Effector memory CD8-positive, alpha-beta T cell (primary cell): ENCODE measurements around the gene ADAM17.
A peak's percentile ranks its signal among the peaks of the same experiment; 100 is the strongest.

Experiments
- ATAC-seq: fragments of 150-1000 bp; cut with Tn5 transposase; replicated peaks from 2 replicates; pipeline ENCODE4 v1.10.0; 2021; ENCODE audit warnings: mild to moderate bottlenecking, moderate library complexity
- DNase-seq, 3 experiments: peaks; one replicate each; pipeline ENCODE4 v3.0.0; 2021
- H3K27ac Mint-ChIP-seq, 2 donors: one replicate each; pipeline ENCODE4 v1.8.0; 2022; ENCODE audit warnings: mild to moderate bottlenecking in 2 of 2, mixed read lengths in 2 of 2, moderate library complexity in 2 of 2
- H3K27me3 Mint-ChIP-seq, 2 donors: one replicate each; pipeline ENCODE4 v1.8.0; 2022; ENCODE audit warnings: mixed read lengths in 2 of 2
- H3K36me3 Mint-ChIP-seq: one replicate; pipeline ENCODE4 v1.8.0; 2022; ENCODE audit warnings: mild to moderate bottlenecking, moderate library complexity, mixed read lengths; ENCODE audit not compliant: insufficient read depth
- H3K4me1 Mint-ChIP-seq, 2 donors: one replicate each; pipeline ENCODE4 v1.8.0; 2022; ENCODE audit warnings: low read depth in 2 of 2, mixed read lengths in 2 of 2
- H3K4me3 Mint-ChIP-seq, 2 donors: one replicate each; pipeline ENCODE4 v1.8.0; 2022; ENCODE audit warnings: mild to moderate bottlenecking in 2 of 2, mixed read lengths in 2 of 2, moderate library complexity in 2 of 2
- H3K9me3 Mint-ChIP-seq, 2 donors: one replicate each; pipeline ENCODE4 v1.8.0; 2022; ENCODE audit warnings: mixed read lengths in 2 of 2

The ADAM17 gene

GRCh38 chr2:9490789-9491188, 64.8 kb downstream of the ADAM17 start:
- DNase-seq (no peak), ATAC-seq (no peak)
- Mint-ChIP-seq H3K4me3 (no peak overlapping the region), H3K36me3 (peaks cover 73% of the 10 kb centered on the region), H3K9me3 (no peaks in the 10 kb centered on the region), H3K4me1 (peaks cover 0 to 19% of the 10 kb centered on the region in 2 donors), H3K27me3 (no peaks in the 10 kb centered on the region), H3K27ac (peak overlapping the region in 1 of 2 donors; percentile 75)

GRCh38 chr2:9488583-9489547, 66.8 kb downstream of the ADAM17 start:
- ATAC-seq = no peak
- Mint-ChIP-seq H3K9me3 (no peaks in the 10 kb centered on the region), H3K27ac (peak overlapping the region; percentile 49 to 83), H3K36me3 (peaks cover 78% of the 10 kb centered on the region), H3K4me1 (peaks cover 0 to 14% of the 10 kb centered on the region in 2 donors), H3K27me3 (no peaks in the 10 kb centered on the region), H3K4me3 (no peak overlapping the region)
- DNase-seq = no peak

DNA sequence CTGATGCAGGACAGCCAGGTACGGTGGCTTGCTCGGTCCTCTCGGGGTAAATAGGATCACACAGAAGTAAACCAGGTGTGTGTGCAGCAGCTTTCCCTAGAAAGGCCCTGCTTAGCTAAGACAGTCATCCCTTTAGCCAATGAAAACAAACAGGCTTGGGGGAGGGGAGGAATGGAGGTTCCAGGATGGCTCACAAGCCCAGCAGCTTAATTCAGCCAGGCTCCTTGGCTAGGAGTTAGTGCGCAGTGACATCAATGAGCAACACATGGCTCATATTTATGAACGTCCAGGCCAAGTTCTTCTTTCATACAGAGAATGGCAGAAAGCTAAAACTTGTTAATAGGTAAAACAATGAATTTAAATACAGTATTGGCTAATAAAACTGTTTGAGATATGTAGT, 71.1 kb downstream of the ADAM17 start:
- Mint-ChIP-seq H3K4me3 (no peak overlapping the region), H3K9me3 (no peaks in the 10 kb centered on the region), H3K36me3 (peaks cover 86% of the 10 kb centered on the region), H3K4me1 (peaks cover 5 to 17% of the 10 kb centered on the region in 2 donors), H3K27me3 (no peaks in the 10 kb centered on the region), H3K27ac (peak overlapping the region; percentile 38 to 81)
- ATAC-seq = no peak
- no peak for DNase-seq

DNA sequence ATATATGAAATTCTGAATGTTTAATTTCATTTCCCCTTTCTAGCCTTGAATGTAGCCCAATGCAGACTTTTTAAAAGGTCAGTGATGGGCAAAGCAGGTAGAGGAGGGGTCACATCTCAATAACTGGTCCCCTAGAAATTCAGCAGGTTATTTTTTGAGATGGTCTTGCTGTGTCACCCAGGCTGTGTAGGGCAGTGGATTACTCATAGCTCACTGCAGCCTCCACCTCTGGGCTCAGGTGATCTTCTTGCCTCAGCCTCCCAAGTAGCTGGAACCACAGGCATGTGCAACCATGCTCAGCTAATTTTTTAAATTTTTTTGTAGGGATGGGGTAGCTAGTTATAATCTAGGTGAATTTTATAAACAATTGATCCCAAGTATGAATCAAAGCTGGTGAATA, 72.5 kb downstream of the ADAM17 start:
- Mint-ChIP-seq H3K27ac (peak overlapping the region in 1 of 2 donors; percentile 81), H3K9me3 (no peaks in the 10 kb centered on the region), H3K4me3 (no peak overlapping the region), H3K27me3 (no peaks in the 10 kb centered on the region), H3K4me1 (peaks cover 9 to 17% of the 10 kb centered on the region in 2 donors), H3K36me3 (peaks cover 78% of the 10 kb centered on the region)
- ATAC-seq = no peak
- no peak for DNase-seq

DNA sequence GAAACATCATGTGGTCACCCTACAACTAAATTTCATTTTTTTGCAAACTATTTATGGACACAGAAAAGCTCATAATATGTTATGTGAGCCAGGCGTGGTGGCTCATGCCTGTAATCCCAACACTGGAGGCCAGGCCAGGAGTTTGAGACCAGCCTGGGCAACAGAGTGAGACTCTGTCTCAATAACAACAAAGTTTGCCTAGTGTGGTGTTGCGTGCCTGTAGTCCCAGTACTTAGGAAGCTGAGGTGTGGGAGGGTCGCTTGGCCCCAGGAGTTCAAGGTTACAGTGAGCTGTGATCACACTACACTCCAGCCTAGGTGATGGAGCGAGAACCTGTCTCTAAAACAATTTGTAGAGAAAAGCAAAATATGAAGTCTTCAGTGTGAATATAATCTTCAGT, 75.5 kb downstream of the ADAM17 start:
- H3K4me1 Mint-ChIP-seq = peaks cover 26 to 36% of the 10 kb centered on the region in 2 donors
- DNase-seq (no peak), ATAC-seq (no peak)
- H3K27me3 Mint-ChIP-seq = no peaks in the 10 kb centered on the region
- peaks cover 58% of the 10 kb centered on the region for H3K36me3 Mint-ChIP-seq
- H3K27ac Mint-ChIP-seq = peak overlapping the region; percentile 16 to 35
- H3K9me3 Mint-ChIP-seq = no peaks in the 10 kb centered on the region
- H3K4me3 Mint-ChIP-seq = no peak overlapping the region

GRCh38 chr2:9478526-9478925, 77.1 kb downstream of the ADAM17 start:
- peaks cover 47% of the 10 kb centered on the region for H3K36me3 Mint-ChIP-seq

DNA sequence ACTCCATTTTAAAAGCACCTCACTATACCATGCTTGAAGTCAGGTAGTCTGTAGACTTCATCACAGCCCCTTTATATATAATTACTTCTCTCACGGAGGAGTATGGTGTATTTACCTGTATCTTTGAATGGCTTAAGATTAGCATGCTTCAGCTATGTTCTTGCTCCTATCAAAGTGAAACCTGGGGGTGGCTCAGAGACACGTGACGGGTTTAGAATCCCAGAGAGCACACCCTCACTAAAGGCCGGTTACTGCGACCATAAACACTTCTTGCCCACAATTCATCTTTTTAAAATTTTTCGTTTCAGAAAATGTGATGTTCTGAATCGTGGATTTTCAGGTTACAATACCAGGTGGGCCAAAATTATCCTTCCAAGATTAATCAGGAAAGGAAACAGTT, 77.7 kb downstream of the ADAM17 start:
- no peak overlapping the region for H3K4me3 Mint-ChIP-seq
- no peak for DNase-seq
- no peaks in the 10 kb centered on the region for H3K27me3 Mint-ChIP-seq
- no peak for ATAC-seq
- H3K9me3 Mint-ChIP-seq = no peaks in the 10 kb centered on the region
- peak overlapping the region in 1 of 2 donors; percentile 21 for H3K27ac Mint-ChIP-seq
- peaks cover 29 to 40% of the 10 kb centered on the region in 2 donors for H3K4me1 Mint-ChIP-seq
- H3K36me3 Mint-ChIP-seq = peaks cover 48% of the 10 kb centered on the region

More at GRCh38 chr2:9478526-9478925, 77.1 kb downstream of the ADAM17 start:
- Mint-ChIP-seq H3K27ac (peak overlapping the region; percentile 16 to 21), H3K4me1 (peaks cover 27 to 36% of the 10 kb centered on the region in 2 donors), H3K9me3 (no peaks in the 10 kb centered on the region), H3K27me3 (no peaks in the 10 kb centered on the region), H3K4me3 (no peak overlapping the region)
- DNase-seq = no peak
- ATAC-seq = no peak

- Mint-ChIP-seq H3K36me3 (peaks cover 34% of the 10 kb centered on the region), H3K4me3 (peak within 1 kb of the TSS; percentile 82 to 83), H3K4me1 (peaks cover 27 to 35% of the 10 kb centered on the region in 2 donors), H3K27me3 (no peaks in the 10 kb centered on the region), H3K27ac (peak within 1 kb of the TSS; percentile 94 to 95), H3K9me3 (no peaks in the 10 kb centered on the region)
- DNase-seq (peak in 2 of 3 experiments; percentile 61 to 68), ATAC-seq (peak; percentile 81)
Measured at GRCh38 chr2:9474361-9475057, 81.1 kb downstream of the ADAM17 start, which contains the start of gene IAH1. IAH1 (plus strand) TSS chr2:9474551; CDS start chr2:9474567, 16 bp downstream.

DNA sequence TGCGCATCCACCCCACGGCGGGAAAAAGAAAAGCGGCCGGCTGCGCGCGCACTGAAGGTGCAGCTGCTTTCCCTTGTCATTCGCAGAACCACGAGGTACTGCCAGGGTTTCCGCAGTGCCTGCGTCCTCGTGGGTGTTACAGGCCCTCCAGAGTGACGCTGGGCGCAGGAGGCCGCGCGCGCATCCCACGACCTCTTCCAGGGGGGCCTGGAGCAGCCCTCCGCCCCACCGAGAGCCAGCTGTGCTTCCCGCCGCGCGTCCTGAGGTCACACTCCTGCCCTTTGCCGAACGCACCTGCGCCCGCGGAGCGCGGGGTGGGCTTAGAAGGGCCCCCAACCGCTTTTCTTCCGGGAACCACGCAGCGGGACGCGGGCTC, 81.7 kb downstream of the ADAM17 start:
- H3K4me3 Mint-ChIP-seq = peak overlapping the region; percentile 82 to 83

GRCh38 chr2:9473308-9473984, 82.2 kb downstream of the ADAM17 start:
- H3K4me1 Mint-ChIP-seq = peaks cover 25 to 30% of the 10 kb centered on the region in 2 donors
- DNase-seq (no peak), ATAC-seq (no peak)
- peaks cover 32% of the 10 kb centered on the region for H3K36me3 Mint-ChIP-seq
- H3K27ac Mint-ChIP-seq = peak overlapping the region; percentile 94 to 95
- peak overlapping the region; percentile 82 to 83 for H3K4me3 Mint-ChIP-seq
- no peaks in the 10 kb centered on the region for H3K9me3 Mint-ChIP-seq
- no peaks in the 10 kb centered on the region for H3K27me3 Mint-ChIP-seq

More for the DNA sequence above, 81.7 kb downstream of the ADAM17 start:
- ATAC-seq (peak; percentile 68), DNase-seq (peak; percentile 47 to 66 (median 51))
- H3K27ac Mint-ChIP-seq = peak overlapping the region; percentile 94 to 95
- no peaks in the 10 kb centered on the region for H3K27me3 Mint-ChIP-seq
- H3K9me3 Mint-ChIP-seq = no peaks in the 10 kb centered on the region
- peaks cover 27 to 31% of the 10 kb centered on the region in 2 donors for H3K4me1 Mint-ChIP-seq
- peaks cover 31% of the 10 kb centered on the region for H3K36me3 Mint-ChIP-seq

DNA sequence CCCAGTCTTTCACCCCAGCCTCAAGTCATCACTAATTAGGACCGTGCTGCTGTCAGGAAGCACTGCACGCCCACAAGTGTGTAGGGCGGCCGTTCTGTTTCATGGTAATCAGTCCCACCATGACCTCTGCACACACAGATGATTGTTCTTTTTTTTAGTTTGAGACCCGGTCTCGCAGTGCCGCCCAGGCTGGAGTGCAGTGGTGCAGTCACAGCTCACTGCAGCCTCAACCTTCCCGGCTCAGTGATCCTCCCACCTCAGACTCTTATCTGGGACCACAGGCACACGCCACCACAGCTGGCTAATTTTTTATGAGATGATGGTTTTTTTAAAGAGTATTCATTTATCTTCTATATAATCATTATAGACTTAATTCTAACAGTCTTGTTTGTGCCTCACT, 83.1 kb downstream of the ADAM17 start:
- Mint-ChIP-seq H3K27me3 (no peaks in the 10 kb centered on the region), H3K27ac (peak overlapping the region; percentile 94 to 95), H3K36me3 (peaks cover 32% of the 10 kb centered on the region), H3K4me3 (peak overlapping the region; percentile 82 to 83), H3K9me3 (no peaks in the 10 kb centered on the region), H3K4me1 (peaks cover 23 to 28% of the 10 kb centered on the region in 2 donors)
- ATAC-seq (no peak), DNase-seq (no peak)

- Mint-ChIP-seq H3K9me3 (no peaks in the 10 kb centered on the region), H3K36me3 (peaks cover 29% of the 10 kb centered on the region), H3K27ac (no peak overlapping the region), H3K4me3 (no peak overlapping the region), H3K4me1 (peaks cover 12 to 15% of the 10 kb centered on the region in 2 donors), H3K27me3 (no peaks in the 10 kb centered on the region)
- ATAC-seq = no peak
- no peak for DNase-seq
Measured at GRCh38 chr2:9471206-9471605, 84.4 kb downstream of the ADAM17 start.

DNA sequence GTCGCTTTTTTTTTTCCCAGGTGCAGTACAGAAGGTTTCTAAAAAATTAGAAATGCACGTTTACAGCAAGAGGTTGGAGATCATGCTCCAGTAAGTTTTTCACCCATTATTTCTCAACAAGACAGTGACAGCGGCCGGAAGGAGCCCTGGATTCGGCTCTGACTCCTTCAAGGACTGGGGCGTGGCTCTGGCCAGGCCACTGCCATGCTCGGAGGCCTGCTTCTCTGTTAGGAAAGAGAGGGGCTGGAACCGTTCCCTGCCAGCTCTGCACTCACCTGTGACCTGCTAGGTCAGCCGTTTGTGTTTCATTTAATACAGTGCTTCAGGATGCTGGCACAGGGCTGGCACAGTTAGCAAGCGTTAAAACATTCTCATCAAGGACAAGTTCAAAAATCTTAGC, 87.9 kb downstream of the ADAM17 start:
- peaks cover 7 to 13% of the 10 kb centered on the region in 2 donors for H3K4me1 Mint-ChIP-seq
- H3K36me3 Mint-ChIP-seq = peaks cover 11% of the 10 kb centered on the region
- H3K4me3 Mint-ChIP-seq = no peak overlapping the region
- H3K27me3 Mint-ChIP-seq = no peaks in the 10 kb centered on the region
- ATAC-seq (no peak), DNase-seq (no peak)
- no peaks in the 10 kb centered on the region for H3K9me3 Mint-ChIP-seq
- H3K27ac Mint-ChIP-seq = no peak overlapping the region
